ENCODE data around the gene RAI2.

RAI2 gene

GRCh38 chrX:17860811-17861488, at the start of gene RAI2:
Gene RAI2 (minus strand): TSS chrX:17861298. CDS start chrX:17802010, 59,288 bp downstream.
- DNase-seq (ENCODE audit: low read depth in 3 of 3, low spot score in 1 of 3): peak in 2 of 3 donors; percentile 5 to 11

- no peak for DNase-seq (ENCODE audit: low read depth in 3 of 3, low spot score in 1 of 3)
Measured at GRCh38 chrX:17888421-17888820, 27.3 kb upstream of the RAI2 start.

GRCh38 chrX:17882680-17883079, 21.6 kb upstream of the RAI2 start:
- DNase-seq (ENCODE audit: low read depth in 3 of 3, low spot score in 1 of 3): no peak

- no peak for DNase-seq (ENCODE audit: low read depth in 3 of 3, low spot score in 1 of 3)
Measured at GRCh38 chrX:17878028-17878670, 17.1 kb upstream of the RAI2 start.

- DNase-seq (ENCODE audit: low read depth in 3 of 3, low spot score in 1 of 3): no peak
Measured at GRCh38 chrX:17876135-17876534, 15.0 kb upstream of the RAI2 start.

GRCh38 chrX:17869580-17869979, 8.5 kb upstream of the RAI2 start:
- DNase-seq (ENCODE audit: low read depth in 3 of 3, low spot score in 1 of 3): no peak

- DNase-seq (ENCODE audit: low read depth in 3 of 3, low spot score in 1 of 3): no peak
Measured at GRCh38 chrX:17861489-17862011, 452 bp upstream of the RAI2 start.

- DNase-seq (ENCODE audit: low read depth in 3 of 3, low spot score in 1 of 3): no peak
Measured at GRCh38 chrX:17860179-17860780, 818 bp downstream of the RAI2 start.

GRCh38 chrX:17859609-17860178, 1.4 kb downstream of the RAI2 start:
- DNase-seq (ENCODE audit: low read depth in 3 of 3, low spot score in 1 of 3): no peak

GRCh38 chrX:17854531-17854930, 6.6 kb downstream of the RAI2 start:
- no peak for DNase-seq (ENCODE audit: low read depth in 3 of 3, low spot score in 1 of 3)

- DNase-seq (ENCODE audit: low read depth in 3 of 3, low spot score in 1 of 3): no peak
Measured at GRCh38 chrX:17854069-17854468, 7.0 kb downstream of the RAI2 start.

- DNase-seq (ENCODE audit: low read depth in 3 of 3, low spot score in 1 of 3): no peak
Measured at GRCh38 chrX:17851874-17852273, 9.2 kb downstream of the RAI2 start.

GRCh38 chrX:17848545-17849265, 12.4 kb downstream of the RAI2 start:
- no peak for DNase-seq (ENCODE audit: low read depth in 3 of 3, low spot score in 1 of 3)

GRCh38 chrX:17846045-17846444, 15.1 kb downstream of the RAI2 start:
- no peak for DNase-seq (ENCODE audit: low read depth in 3 of 3, low spot score in 1 of 3)

- no peak for DNase-seq (ENCODE audit: low read depth in 3 of 3, low spot score in 1 of 3)
Measured at GRCh38 chrX:17844236-17844635, 16.9 kb downstream of the RAI2 start.

- no peak for DNase-seq (ENCODE audit: low read depth in 3 of 3, low spot score in 1 of 3)
Measured at GRCh38 chrX:17842769-17843525, 18.2 kb downstream of the RAI2 start.

- DNase-seq (ENCODE audit: low read depth in 3 of 3, low spot score in 1 of 3): no peak
Measured at GRCh38 chrX:17839269-17839668, 21.8 kb downstream of the RAI2 start.

- DNase-seq (ENCODE audit: low read depth in 3 of 3, low spot score in 1 of 3): no peak
Measured at GRCh38 chrX:17836830-17837229, 24.3 kb downstream of the RAI2 start.

GRCh38 chrX:17833954-17834353, 27.1 kb downstream of the RAI2 start:
- DNase-seq (ENCODE audit: low read depth in 3 of 3, low spot score in 1 of 3): no peak

GRCh38 chrX:17831255-17831654, 29.8 kb downstream of the RAI2 start:
- DNase-seq (ENCODE audit: low read depth in 3 of 3, low spot score in 1 of 3): no peak

- no peak for DNase-seq (ENCODE audit: low read depth in 3 of 3, low spot score in 1 of 3)
Measured at GRCh38 chrX:17830211-17830610, 30.9 kb downstream of the RAI2 start.
